GM12875 (cell line): Measurements from ENCODE around the gene CEP120.
"Not testable (repeated sequence)": the region's sequence is repeated elsewhere in the genome, so short reads cannot be mapped to it uniquely, and the experiment has no call there.

ENCODE experiments used
- H3K4me3 ChIP-seq: one replicate; pipeline ENCODE4 v1.5.1; 2011; ENCODE audit warnings: low read depth, low read length, control low read depth
- CTCF ChIP-seq: IDR thresholded peaks from 2 replicates; pipeline ENCODE4 v1.5.1; 2011; ENCODE audit warnings: low read depth, mild to moderate bottlenecking, control low read depth, inconsistent platforms, low read length, moderate library complexity, borderline replicate concordance; ENCODE audit not compliant: insufficient read depth

Gene CEP120

GRCh38 chr5:123423278-123424149 lies at the start of gene CEP120:
Gene CEP120 (minus strand): TSS chr5:123423403. CDS start chr5:123422998, 405 bp downstream.
- TF ChIP-seq CTCF, result peak; percentile 83
- peak within 1 kb of the TSS; percentile 95 for H3K4me3 ChIP-seq

- TF ChIP-seq CTCF, result no peak
- H3K4me3 ChIP-seq, result no peak overlapping the region
Measured at GRCh38 chr5:123472150-123472924, 49.1 kb upstream of the CEP120 start.

- TF ChIP-seq CTCF, result no peak
- no peak overlapping the region for H3K4me3 ChIP-seq
Measured at GRCh38 chr5:123471385-123471784, 48.2 kb upstream of the CEP120 start.

GRCh38 chr5:123466839-123467238 lies 43.6 kb upstream of the CEP120 start:
- not testable (repeated sequence) for H3K4me3 ChIP-seq

- TF ChIP-seq CTCF, result no peak
Measured at GRCh38 chr5:123460296-123460729, 37.1 kb upstream of the CEP120 start.

GRCh38 chr5:123458994-123459393 lies 35.8 kb upstream of the CEP120 start:
- not testable (repeated sequence) for H3K4me3 ChIP-seq

More at GRCh38 chr5:123460296-123460729, 37.1 kb upstream of the CEP120 start:
- no peak overlapping the region for H3K4me3 ChIP-seq

- TF ChIP-seq CTCF, result no peak
- no peak overlapping the region for H3K4me3 ChIP-seq
Measured at GRCh38 chr5:123456242-123456641, 33.0 kb upstream of the CEP120 start.

GRCh38 chr5:123455640-123456039 lies 32.4 kb upstream of the CEP120 start:
- no peak overlapping the region for H3K4me3 ChIP-seq
- TF ChIP-seq CTCF, result peak; percentile 18; the same call in 1 of the 2 replicates
